Urothelium cell line (cell line): ENCODE measurements around the gene DNAH17.
A peak's percentile ranks its signal among the peaks of the same experiment; 100 is the strongest.

Experiments
- DNase-seq: peaks from one replicate; pipeline ENCODE4 v3.0.0; 2011; ENCODE audit warnings: low spot score, mixed read lengths
- FAIRE-seq: peaks from 2 replicates; lab custom pipeline; 2011; peaks lifted over from hg19 to GRCh38; lab: Jason Lieb, UNC

DNAH17 gene

GRCh38 chr17:78486228-78486802 is 90.9 kb downstream of the DNAH17 start:
- DNase-seq (no peak), FAIRE-seq (peak; percentile 77)

GRCh38 chr17:78485290-78486168 is 91.7 kb downstream of the DNAH17 start:
- FAIRE-seq = no peak

GRCh38 chr17:78484271-78485246 is 92.6 kb downstream of the DNAH17 start:
- FAIRE-seq (peak; percentile 70), DNase-seq (peak; percentile 91)

More at GRCh38 chr17:78485290-78486168, 91.7 kb downstream of the DNAH17 start:
- DNase-seq = no peak

DNA sequence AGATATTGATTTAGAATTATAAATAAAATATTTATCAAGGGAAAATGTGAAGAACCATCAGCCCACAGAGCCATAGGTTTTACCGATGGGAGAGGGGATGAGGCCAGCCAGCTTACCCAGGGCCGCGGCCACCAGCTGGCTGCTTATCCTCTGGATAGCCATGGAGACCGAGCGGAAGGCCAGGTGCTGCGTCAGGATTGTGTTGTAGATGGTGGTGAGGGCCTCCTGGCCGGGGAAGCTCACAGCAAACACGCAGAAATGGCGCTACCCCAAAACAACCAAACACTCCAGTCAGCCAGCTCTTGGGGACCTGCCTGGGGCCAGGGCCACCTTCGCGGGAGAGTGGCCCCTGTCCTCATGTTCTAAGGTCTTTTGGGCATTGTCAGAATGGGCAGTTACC is 97.8 kb downstream of the DNAH17 start:
- DNase-seq (no peak), FAIRE-seq (no peak)

DNA sequence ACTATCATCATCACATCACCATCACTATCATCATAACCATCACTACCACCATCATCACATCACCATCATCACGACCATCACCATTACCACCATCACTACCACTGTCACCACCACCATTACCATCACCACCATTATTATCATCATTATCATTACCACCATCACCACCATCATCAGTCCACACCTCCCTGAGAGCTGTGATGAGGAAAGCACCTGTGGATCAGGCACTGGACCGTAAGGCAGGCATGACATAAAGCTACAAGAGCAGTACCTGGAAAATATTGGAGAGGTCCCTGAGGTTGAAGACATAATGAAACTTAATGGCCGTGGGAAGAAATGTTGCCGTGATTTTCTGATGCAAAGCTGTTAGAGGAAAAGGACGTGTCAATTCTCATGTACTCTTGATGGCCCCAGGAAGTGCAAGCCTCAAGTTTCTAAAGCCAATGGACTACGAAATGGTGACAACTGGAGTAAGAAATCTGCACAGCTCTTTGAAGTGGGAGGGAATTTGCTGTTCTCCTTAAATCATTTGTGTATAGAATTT is 98.4 kb downstream of the DNAH17 start:
- FAIRE-seq (no peak), DNase-seq (no peak)

- FAIRE-seq (peak; percentile 100), DNase-seq (no peak)
Measured at GRCh38 chr17:78477913-78478756, 99.1 kb downstream of the DNAH17 start.

- FAIRE-seq (peak; percentile 74), DNase-seq (no peak)
Measured at GRCh38 chr17:78476973-78477372, 100.2 kb downstream of the DNAH17 start.

DNA sequence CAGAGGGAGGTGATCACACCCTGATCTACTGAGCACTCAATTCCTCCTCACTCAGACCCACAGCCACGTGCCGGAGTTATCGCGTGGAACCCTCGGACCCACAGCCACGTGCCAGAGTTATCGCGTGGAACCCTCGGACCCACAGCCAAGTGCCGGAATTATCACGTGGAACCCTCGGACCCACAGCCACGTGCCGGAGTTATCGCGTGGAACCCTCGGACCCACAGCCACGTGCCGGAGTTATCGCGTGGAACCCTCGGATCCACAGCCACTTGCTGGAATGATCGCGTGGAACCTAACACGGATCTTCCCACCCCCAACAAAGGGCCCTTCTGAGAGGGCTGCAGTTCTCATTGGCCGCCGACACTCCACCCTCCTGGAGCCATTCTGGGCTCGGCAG is 101.0 kb downstream of the DNAH17 start:
- DNase-seq (no peak), FAIRE-seq (peak; percentile 35)

- FAIRE-seq = peak; percentile 50
- no peak for DNase-seq
Measured at GRCh38 chr17:78475211-78475610, 102.0 kb downstream of the DNAH17 start.

- no peak for DNase-seq
- FAIRE-seq = peak; percentile 75
Measured at GRCh38 chr17:78474614-78475146, 102.5 kb downstream of the DNAH17 start.

GRCh38 chr17:78473951-78474613 is 103.1 kb downstream of the DNAH17 start:
- no peak for FAIRE-seq
- DNase-seq = no peak

- no peak for FAIRE-seq
- no peak for DNase-seq
Measured at GRCh38 chr17:78472035-78472905, 104.9 kb downstream of the DNAH17 start.

DNA sequence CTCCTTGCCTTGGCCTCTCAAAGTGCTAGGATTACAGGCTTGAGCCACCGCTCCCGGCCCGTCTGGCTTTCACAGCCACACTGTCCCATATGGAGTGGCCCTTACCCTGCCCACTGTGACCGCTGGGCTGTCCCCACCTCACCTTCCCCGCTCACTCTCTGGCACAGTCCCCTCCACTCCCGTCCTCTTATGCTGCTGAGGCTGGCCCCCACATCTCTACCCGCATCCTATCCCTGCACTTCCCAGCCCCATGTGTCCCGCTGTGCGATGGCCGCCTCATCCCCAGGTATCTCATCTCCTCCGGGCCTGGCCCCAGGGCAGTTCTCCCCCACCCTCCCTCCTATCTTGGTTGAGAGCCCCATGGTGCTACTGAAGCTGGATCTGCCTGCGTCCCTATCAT is 105.6 kb downstream of the DNAH17 start:
- no peak for DNase-seq
- no peak for FAIRE-seq

- DNase-seq = no peak
- FAIRE-seq = no peak
Measured at GRCh38 chr17:78469443-78469842, 107.8 kb downstream of the DNAH17 start.

DNA sequence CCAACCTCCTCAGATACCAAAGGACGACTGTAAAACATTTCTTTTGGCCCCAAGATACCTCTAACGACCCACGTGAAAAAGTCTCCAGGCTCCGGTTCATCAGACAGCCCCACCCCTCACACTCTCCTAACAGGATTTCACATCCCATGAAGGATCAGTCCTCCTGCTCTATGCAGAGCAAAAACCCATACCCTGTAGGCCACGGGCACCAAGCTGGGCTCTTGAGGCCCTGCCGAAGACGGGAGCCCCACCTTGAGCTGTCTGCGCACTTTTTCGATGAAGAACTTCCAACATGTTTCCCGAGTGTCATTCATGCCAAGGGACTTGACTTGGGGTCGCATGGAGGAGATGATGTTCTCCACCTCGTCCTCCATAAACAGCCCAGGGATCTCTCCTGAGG is 108.8 kb downstream of the DNAH17 start:
- no peak for DNase-seq
- no peak for FAIRE-seq

GRCh38 chr17:78466786-78467715 is 110.1 kb downstream of the DNAH17 start:
- DNase-seq = no peak
- FAIRE-seq = peak; percentile 20
